ENCODE measurements around the gene NSG2.
"Not testable (repeated sequence)": the region's sequence is repeated elsewhere in the genome, so short reads cannot be mapped to it uniquely, and the experiment has no call there.

The NSG2 gene

DNA sequence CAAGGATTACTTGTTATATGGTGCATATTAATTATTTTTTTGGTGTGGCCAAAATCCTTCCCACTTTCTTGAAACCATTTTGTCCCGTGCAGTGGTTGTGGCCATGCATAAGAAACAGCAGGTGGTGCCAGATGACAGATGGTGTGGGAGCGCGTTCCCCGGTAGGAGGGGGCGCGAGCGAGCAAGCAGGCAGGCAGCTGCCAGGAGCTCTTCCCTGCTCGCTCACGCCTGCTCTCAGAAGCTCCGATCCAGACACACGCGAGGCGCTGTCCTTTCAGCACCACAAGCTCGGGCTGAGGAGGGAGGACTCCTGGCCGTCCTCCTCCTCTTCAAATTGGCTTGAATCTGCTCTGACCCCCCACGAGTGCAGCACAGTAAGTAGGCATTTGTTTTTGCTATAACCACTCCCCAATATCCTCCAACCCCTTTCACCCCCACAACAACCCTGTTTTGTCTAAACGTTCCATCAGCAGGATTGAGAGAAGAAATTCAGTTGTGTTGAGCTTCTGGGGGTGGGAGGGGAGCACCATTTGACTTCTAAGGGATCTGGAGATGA lies at the start of gene NSG2:
NSG2 (plus strand) TSS at position 237 of the 556 bp plus-strand sequence. CDS start 1,050 bp downstream, outside the sequence.
- DNase-seq (ENCODE audit: low spot score): peak; percentile 97

DNA sequence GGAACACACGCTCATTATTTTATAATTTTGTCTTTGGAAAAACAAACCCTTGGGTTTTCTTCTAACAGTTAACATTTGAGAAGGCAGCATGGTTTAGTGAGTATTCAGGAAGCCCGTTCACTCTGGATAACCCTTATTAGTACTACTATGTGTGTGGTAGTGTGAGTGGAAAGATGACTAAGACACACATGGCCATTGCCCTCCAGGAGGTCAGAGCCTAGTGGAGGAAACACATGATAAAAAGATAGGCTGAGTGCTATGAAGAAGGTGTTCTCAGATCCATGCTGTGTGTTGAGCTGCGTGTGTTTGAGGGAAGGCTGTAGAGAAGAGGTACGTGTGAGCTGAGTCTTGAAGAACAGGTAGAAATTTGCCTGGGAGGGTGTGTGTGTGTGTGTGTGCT lies 48.2 kb upstream of the NSG2 start:
- DNase-seq (ENCODE audit: low spot score): no peak

DNA sequence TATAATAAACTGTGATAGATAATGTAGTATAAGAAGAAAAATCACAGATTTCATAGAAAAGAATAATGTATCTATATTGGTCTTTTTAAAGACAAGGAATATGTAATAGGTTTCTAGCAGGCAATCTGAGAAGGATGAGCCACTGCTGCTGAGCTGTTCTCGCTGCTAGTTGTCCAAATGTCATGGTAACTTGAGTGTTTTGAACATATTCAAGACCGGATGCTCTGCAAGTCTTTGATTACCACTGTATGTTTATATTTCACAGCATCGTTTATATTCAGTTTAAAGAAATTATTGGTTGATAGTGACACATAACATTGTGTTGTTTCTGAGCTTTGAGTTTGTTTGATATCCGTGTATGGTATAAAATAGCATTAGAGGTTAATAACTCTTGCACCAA lies 47.0 kb upstream of the NSG2 start:
- DNase-seq (ENCODE audit: low spot score): no peak

DNA sequence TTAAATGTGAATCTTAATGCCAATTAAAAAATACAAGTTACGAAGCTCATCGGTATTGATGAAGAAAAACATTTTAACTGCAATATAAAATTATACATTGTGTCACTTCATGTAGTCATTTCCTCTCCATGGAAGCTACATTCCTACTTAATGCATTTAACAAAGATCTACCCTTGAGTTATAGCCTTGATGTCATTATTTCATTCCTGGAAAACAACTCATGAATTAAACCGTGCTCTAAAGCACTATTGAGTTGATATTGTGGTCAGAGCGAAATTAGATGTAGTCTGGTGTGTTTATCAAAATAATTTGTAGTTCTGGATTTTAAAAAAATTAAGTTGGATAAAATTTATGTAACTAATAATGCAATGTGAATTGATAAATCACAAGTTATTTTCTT lies 45.4 kb upstream of the NSG2 start:
- no peak for DNase-seq (ENCODE audit: low spot score)

DNA sequence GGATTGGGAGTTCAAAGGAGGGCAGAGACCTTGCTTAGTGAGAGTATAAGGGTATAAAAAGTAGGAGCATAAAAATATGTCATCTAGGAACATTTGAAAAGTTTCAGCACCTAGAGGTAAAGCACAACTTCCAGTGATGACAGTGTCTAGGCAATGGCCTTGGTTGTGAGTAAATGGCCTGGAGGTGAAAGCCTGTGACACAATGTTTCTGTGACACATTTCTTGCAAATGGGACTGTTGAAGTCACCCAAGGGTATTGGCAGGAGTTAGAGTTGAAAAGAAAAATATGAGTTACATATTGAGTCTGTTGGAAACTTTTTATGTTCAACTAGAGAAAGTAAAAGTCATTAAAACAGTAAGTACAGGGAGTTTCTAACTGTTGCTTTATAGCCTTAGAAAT lies 41.7 kb upstream of the NSG2 start:
- no peak for DNase-seq (ENCODE audit: low spot score)

DNA sequence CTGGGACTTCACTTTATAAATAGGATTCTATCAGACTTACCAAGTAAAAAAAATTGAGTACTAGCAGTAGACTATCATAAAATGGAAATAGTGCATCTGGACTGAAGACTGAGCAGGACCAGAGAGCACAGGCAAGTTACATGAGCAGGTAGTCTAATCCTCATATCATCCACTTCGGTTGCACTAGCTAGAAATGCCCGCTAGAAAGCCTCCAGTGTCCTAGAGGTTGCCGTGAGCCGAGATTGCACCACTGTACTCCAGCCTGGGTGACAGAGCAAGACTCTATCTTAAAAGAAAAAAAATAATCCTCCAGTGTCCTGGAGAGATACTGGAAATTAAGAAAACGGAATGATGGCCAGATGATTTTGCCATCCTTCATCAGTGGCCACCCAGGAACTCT lies 36.6 kb upstream of the NSG2 start:
- DNase-seq (ENCODE audit: low spot score): no peak

DNA sequence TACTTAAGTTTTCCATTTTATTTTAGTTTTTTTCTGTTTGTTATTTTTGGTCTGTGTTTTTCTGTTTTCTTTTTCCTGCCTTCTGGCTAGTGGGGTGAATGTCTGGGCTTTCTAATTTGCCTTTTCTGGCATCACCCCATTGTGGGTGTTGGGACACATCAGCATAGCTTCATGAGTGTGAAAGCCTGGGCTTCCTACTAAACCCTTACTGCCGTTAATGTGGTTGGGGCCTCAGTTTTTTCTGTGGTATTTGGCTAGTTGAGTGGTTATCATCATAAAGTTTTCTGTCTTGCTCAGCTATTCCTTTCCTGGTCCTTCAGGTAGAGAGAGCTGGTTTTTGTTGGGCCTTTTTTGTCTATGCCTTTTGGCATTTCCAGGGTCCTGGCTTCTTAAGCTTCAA lies 35.1 kb upstream of the NSG2 start:
- DNase-seq (ENCODE audit: low spot score): no peak

DNA sequence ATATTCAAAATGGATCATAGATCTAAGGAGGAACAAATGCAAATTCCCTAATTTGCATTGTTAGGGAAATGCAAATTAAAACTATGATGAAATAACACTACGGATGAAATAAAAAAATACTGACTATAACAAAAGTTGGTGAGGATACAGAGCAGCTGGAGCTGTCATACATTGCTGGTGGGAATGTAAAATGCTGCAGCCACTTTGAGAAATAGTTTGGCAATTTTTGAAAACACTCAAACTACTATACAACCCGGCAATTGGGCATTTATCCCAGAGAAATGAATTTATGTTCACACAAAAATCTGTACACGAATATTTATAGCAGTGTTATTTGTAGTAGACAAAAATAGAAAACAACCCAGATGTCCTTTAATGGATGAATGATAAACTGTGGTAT lies 34.1 kb upstream of the NSG2 start:
- DNase-seq (ENCODE audit: low spot score): no peak

DNA sequence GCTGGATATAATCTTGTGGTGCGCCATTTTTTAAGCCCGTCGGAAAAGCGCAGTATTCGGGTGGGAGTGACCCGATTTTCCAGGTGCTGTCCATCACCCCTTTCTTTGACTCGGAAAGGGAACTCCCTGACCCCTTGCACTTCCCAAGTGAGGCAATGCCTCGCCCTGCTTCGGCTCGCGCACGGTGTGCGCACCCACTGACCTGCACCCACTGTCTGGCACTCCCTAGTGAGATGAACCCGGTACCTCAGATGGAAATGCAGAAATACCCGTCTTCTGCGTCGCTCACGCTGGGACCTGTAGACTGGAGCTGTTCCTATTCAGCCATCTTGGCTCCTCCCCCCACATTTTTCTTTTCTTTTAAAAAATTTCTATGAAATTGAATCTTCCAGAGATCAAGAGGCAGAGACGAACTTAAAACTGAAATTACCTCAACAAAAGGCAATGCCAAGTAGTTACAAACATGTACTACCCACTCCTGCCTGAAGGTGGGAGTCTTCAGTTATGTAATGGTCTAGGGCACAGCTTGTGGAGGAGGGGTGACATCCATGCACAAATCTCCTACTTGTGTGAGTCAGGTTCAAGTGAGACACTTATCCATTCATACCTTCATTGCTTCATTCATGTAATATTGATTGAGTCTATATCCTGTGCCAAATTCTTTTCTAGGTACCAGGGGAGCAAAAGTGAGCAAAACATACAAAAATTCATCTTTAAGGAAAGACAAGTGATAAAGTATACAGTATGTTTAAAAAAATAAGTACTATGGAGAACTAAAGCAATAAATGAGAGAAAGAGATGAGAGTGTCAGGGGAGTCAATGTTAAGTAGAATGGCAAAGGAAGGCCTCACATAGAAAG lies 25.2 kb upstream of the NSG2 start:
- DNase-seq (ENCODE audit: low spot score): not testable (repeated sequence)

DNA sequence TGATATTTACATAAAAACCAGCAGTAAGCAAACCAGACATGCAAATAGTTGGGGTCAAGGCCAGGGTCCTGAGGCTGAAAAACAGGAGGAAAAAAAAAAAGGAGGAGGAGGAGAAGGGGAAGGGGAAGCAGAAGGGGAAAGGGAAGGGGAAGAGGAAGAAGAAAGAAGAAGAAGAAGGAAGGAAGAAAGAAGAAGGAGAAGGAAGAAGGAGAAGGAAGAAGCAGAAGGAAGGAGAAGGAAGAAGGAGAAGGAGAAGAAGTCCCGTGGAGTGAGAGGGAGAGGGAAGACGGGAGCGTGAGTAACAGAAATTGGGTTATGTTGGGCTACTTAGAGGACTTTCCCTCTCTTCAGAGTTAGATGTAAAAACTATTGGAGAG lies 24.6 kb upstream of the NSG2 start:
- no peak for DNase-seq (ENCODE audit: low spot score)

DNA sequence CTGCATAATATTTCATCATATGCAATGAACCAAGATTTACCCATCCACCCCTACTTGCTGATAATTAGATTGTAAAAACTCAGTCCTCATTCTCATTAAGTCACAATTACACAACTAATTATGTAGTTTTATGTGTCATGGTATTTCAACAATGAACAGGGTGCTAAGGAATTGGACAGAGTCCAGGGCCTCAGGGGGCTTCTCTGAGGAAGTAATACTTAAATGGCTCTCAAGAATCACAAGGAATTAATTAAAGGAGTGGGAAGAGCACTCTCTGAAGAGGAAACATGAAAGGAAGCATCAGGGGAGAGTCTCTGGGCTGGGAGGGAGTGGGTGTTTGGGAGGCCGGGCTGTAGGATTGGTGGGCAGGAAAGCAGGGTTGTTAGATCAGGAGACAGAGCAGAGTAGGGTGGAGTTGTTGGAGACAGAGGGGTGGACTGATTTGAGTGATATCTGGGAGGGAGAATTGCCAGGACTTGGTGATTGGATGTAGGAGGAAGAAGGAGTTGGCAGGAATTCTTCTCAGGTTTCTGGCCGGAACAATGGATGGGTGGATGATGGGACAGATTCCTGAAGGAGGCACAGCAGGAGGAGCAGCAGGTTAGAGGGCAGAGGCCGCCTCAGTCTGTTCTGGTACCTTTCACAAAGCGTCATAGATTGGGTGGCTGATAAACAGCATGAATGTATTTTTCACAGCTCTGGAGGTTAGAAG lies 23.0 kb upstream of the NSG2 start:
- DNase-seq (ENCODE audit: low spot score): no peak

DNA sequence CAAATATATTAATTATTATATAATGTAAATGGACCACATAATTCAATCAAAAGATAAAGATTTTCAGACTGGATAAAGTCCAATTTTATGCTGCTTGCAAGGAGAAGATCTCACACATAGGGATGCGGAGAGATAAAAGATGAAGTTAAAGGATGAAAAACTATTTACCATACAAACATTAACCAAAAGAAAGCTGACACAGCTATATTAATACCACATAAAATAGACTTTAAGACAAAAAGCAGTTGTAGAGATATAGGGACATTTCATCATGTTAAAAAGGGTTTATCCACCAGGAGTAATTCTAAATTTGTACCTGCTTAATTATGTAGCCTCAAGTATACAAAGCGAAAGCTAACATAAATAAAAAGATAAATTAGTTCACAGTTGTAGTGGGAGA lies 15.2 kb upstream of the NSG2 start:
- DNase-seq (ENCODE audit: low spot score): no peak

DNA sequence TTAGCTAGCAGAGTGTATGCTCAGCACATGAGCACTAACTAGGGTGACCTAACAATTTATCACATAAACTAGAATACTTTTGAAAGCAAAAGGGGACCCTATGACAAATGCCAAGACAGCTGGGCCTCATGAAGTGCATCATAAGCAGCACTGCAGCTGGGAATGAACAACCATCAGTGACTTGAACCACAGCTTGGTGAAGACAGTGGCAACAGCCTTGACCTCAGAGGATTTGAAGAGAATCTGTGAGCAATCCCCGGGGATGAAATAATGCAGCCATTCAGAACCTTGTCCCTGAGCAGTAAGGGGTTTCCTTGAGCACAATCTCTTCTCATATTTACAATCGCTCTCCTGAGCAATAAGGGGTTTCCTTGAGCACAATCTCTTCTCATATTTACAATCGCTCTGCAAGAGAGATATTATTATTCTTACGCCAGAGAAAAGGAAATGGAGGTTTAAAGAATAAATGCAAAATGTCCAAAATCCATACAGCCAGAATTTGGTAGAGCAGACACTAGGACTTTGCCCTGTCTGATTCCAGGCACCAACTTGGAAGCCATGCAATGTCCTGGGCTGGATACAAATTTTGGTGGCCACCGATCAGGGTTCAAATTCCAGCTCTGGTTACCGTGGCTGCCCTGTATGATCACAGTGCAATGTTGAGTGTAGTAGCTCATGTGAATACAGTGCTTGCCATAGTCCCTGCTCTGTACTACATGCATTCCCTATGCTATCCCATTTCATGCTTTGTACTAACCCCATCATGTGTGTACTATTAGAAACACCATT lies 846 bp upstream of the NSG2 start:
- DNase-seq (ENCODE audit: low spot score): no peak

DNA sequence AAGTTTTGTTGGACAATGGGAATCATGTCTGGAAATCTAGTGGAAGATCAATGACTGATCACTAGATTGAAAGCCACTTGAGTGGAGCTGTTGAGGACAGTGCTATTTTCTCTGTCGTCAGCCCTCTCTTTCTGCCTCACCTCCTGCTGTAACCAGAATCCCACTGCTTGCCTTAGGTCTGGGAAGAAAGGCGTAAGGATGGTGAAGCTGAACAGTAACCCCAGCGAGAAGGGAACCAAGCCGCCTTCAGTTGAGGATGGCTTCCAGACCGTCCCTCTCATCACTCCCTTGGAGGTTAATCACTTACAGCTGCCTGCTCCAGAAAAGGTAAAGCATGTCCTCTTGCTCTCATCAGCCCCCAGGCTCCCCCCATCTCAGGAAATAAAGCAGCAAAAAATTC lies 1.1 kb downstream of the NSG2 start:
- no peak for DNase-seq (ENCODE audit: low spot score)

DNA sequence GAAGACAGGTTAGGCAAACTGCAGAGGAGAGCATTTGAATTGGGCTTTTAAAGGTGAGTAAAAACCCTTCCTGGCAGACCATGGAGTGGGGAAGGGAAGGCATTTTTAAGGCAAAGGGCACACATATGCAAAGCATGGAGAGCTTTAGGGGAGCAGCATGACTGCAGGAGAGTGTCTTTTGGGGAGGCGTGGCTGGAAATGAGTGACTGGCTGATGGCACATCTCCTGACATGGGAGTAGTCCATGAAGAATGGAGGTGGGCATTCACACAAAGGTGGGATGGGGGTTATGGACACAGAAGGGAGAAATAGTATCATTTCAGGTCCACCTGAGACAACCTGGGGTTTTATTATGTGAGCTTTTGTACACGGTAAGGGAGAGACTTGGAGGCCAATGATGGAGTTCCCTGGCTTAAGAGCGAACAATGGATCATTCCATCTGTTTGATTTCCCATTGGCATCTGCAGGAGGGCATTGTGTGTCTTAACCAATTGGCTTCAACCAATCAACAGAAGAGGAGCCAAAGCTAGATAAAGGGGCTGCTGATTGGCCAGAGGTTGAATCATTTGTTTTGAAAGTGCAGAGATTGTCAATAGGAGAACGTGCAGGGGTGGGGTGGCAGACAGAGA lies 2.1 kb downstream of the NSG2 start:
- DNase-seq (ENCODE audit: low spot score): no peak

DNA sequence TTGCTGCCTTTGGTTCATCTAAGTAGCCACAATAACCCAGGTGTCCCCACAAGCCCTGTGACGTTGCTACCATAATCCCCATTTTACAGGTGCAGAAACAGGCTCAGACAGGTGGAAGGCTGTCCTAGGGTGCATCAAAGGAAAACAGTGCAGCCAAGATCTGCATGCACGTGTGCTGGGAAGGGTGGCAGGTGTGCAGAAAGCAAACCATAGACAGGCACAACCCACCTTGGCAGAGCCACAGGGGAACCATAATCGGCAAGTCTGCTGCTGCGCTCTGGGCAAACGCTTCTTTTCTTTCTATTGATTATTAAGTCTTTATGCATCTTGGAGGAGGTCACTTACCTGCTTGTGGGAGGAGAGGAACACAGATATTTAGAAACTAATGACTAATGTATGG lies 7.1 kb downstream of the NSG2 start:
- no peak for DNase-seq (ENCODE audit: low spot score)

DNA sequence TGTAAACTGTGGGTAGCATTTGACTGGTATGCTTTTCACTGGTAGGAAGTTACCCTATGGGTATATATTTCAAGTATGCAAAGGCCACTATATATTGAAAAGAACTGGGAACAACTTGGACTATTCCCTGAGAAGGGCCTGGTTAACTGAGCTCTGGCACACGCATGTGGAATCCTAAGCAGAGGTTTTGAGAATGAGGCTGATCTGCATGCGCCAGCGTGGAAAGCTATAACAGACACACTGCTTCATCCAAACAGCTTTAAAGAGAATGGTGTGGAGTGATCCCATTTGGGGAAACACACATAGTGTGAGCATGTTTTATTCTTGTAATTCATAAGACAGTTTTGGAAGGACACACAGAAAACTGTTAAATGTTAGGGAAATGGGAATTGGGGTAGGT lies 8.4 kb downstream of the NSG2 start:
- peak; percentile 29 for DNase-seq (ENCODE audit: low spot score)

DNA sequence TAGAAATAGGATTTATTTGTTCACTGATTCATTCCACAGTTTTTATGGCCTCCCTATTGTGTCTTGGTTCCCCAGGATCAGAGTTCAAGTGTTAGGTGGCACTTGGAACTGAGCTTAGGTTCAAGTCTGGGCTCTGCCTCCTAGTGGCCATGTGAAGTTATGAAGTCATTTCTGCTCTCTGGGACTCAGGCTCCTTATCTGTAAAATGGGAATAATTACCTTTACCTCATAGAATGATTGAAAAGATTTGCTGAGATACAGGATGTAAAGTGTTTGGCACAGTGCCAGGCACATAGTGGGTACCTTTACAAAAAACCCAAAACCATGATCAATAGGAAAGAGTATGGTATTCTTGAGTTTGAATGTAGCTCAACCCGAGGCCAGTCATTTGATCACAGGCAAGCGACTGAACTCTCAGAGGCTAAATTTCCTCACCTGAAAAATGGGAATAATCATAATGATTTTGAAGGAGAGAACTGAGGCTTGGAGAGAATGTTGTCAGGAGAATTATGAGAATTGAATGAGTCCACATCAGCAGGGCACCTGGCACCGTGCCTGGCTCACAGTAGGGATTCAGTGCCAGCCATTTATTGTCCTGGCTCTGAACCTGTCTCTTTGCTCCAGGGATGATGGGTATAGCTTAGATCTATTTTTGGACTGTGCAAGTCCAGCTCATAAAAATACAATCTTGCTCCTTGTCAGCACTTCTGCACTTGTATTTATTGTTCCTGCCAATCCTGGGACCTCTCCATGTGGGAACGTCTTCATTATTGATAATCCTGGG lies 10.8 kb downstream of the NSG2 start:
- no peak for DNase-seq (ENCODE audit: low spot score)

DNA sequence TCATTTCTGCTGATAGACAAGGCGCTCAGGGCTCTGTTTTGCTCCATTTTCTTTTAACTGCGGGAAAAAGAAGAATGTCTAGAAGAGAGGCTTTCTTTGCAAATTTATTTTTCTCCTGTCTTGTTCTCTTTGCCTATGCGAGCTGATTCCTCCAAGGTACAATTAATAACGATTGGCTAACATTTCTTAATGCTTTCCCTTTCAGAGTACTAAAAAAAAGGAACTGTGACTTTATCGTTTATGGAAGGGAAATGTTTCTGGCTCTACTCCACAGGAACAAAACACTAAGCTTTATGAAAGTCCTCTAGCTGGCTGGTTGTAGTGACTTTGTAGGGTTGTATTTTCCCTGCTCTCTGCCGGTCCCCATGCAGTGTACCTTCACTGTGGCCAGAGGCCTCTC lies 11.7 kb downstream of the NSG2 start:
- DNase-seq (ENCODE audit: low spot score): no peak

DNA sequence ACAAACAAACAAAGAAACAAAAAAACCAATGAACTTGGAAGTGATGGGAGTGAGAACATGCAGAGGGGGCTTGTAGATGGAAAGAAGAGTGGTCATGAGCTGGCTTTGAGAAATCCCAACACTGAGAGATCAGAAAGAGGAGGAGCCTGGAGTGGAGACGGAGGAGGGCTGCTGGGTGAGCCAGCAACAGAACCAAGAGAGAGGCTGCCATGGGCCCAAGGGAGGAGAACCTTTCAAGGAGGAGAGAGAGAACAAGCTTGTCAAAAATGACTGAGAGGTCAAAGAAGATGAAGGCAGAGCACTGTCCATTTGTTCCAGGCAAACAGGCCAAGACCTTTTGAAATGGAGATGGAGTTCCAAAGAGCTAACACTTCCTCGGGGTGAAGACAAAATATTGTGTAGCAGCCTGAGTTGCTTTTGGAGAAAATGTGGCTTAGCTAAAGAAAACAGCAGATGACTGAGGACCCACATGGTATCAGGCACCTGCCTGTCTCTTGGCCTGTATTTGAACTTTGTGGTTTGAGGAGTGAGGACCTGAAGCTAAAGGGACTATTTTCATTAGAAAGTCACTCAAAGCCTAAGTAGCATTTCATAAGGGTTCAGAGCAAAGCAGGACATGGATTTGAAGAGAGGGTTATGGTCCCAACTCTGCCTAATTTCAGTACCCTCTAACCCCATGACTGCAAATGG lies 13.1 kb downstream of the NSG2 start:
- no peak for DNase-seq (ENCODE audit: low spot score)

DNA sequence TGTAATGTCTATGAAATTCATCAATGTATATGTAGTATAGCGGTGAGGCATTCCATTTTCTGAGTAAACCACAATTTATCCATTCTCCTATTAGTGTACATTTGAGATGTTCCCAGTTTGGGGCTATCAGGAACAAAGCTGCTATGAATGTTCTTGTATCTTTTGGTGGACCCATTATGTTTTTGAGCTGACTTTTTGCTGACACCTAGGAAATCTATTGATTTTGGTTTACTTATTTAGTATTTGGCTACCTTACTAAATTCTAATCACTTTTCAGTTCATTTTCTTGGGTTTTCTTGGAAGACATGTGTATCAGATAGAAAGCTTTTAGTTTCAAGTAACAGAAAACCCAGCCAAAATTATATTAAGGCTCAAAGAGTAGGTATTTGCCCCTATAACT lies 13.7 kb downstream of the NSG2 start:
- DNase-seq (ENCODE audit: low spot score): no peak
